ENCODE measurements around the gene MDC1. TPM values are rescaled to one million over a fixed set of nuclear protein-coding genes. Genes with fewer than 3 reads are reported as not detected.

MDC1 gene
- total and polyA plus RNA-seq, 2 of the 13 experiments (the other 11 are each of a cell fraction or from before 2014, with no cell fraction given) = 8.4 to 14.0 TPM

- TF ChIP-seq KDM3A (CRISPR knock-in tag; IDR thresholded peaks at IDR 0.05; ENCODE audit: low read depth) (peak; percentile 81), ZBTB43 (CRISPR knock-in tag; conservative IDR thresholded peaks at IDR 0.05) (no peak), ZNF230 (CRISPR knock-in tag; IDR thresholded peaks at IDR 0.05) (peak; percentile 34; the same call in 1 of the 2 replicates), U2AF1 (optimal IDR thresholded peaks at IDR 0.05; ENCODE audit: low read depth, low read length) (no peak), ZBTB7A (CRISPR knock-in tag; IDR thresholded peaks at IDR 0.05) (peak; percentile 92), RARA (CRISPR knock-in tag; IDR thresholded peaks at IDR 0.05) (peak; percentile 99), PCBP1 (IDR thresholded peaks at IDR 0.05; ENCODE audit: borderline replicate concordance, low read depth, low read length) (peak; percentile 82; the same call in 1 of the 2 replicates), PLSCR1 (CRISPR knock-in tag; IDR thresholded peaks at IDR 0.05; ENCODE audit: borderline replicate concordance) (no peak; the same call in 1 of the 2 replicates), ZNF276 (CRISPR knock-in tag; IDR thresholded peaks at IDR 0.05; ENCODE audit: low read depth) (peak; percentile 86), ZNF296 (CRISPR knock-in tag; conservative IDR thresholded peaks at IDR 0.05) (no peak), MIER2 (CRISPR knock-in tag; IDR thresholded peaks at IDR 0.05) (peak; percentile 85), HOXA7 (CRISPR knock-in tag; IDR thresholded peaks at IDR 0.05) (peak; percentile 97), ZNF124 (CRISPR knock-in tag; IDR thresholded peaks at IDR 0.05) (peak; percentile 79), HMG20A (CRISPR knock-in tag; IDR thresholded peaks at IDR 0.05; ENCODE audit: borderline replicate concordance) (peak; percentile 70), ZBTB8A (CRISPR knock-in tag; IDR thresholded peaks at IDR 0.05; ENCODE audit: borderline replicate concordance, low read depth) (peak; percentile 77), ZNF431 (CRISPR knock-in tag; IDR thresholded peaks at IDR 0.05; ENCODE audit: borderline replicate concordance, low read depth) (peak; percentile 34; the same call in 1 of the 2 replicates), SSRP1 (CRISPR knock-in tag; IDR thresholded peaks at IDR 0.05) (no peak), SMAD3 (CRISPR knock-in tag; IDR thresholded peaks at IDR 0.05) (0 out of 2 replicates have a peak, but pooled peaks have one; percentile 64), ZNF7 (CRISPR knock-in tag; IDR thresholded peaks at IDR 0.05) (peak; percentile 26; the same call in 1 of the 2 replicates), ZNF225 (CRISPR knock-in tag; IDR thresholded peaks at IDR 0.05) (peak; percentile 49; the same call in 1 of the 2 replicates), NCOA1 (CRISPR knock-in tag; IDR thresholded peaks at IDR 0.05) (peak; percentile 90), ZNF292 (CRISPR knock-in tag; IDR thresholded peaks at IDR 0.05; ENCODE audit: borderline replicate concordance, low read depth) (peak; percentile 14), NAIF1 (CRISPR knock-in tag; IDR thresholded peaks at IDR 0.05; ENCODE audit: borderline replicate concordance) (peak; percentile 95; the same call in 1 of the 2 replicates), FOXJ3 (CRISPR knock-in tag; IDR thresholded peaks at IDR 0.05; ENCODE audit: borderline replicate concordance) (peak; percentile 7), THAP8 (CRISPR knock-in tag; IDR thresholded peaks at IDR 0.05; ENCODE audit: borderline replicate concordance) (peak; percentile 93)
Observed at GRCh38 chr6:30742316-30743098, 25.4 kb upstream of the MDC1 start, which contains the start of gene FLOT1 (continued).

Measured in HepG2 (cell line).